Testis (tissue), 2 donors: ENCODE results near the gene PARM1.

Source experiments
- POLR2A ChIP-seq: fragments of 450-650 bp; IDR thresholded peaks from one replicate; pipeline ENCODE4 v1.6.1; 2017; ENCODE audit warnings: antibody characterized with exemption, mild to moderate bottlenecking, moderate library complexity
- TF ChIP-seq, protein P1 (sequence below), 3 experiments: fragments of 450-650 bp in 2 of 3; fragments of 200-600 bp in 1 of 3; sonication (generic) in 1 of 3; IDR thresholded peaks; one replicate each; pipeline ENCODE4 v1.5.1; 2016 to 2019; ENCODE audit warnings: antibody characterized with exemption in 3 of 3, mild to moderate bottlenecking in 2 of 3, moderate library complexity in 1 of 3

DNA sequence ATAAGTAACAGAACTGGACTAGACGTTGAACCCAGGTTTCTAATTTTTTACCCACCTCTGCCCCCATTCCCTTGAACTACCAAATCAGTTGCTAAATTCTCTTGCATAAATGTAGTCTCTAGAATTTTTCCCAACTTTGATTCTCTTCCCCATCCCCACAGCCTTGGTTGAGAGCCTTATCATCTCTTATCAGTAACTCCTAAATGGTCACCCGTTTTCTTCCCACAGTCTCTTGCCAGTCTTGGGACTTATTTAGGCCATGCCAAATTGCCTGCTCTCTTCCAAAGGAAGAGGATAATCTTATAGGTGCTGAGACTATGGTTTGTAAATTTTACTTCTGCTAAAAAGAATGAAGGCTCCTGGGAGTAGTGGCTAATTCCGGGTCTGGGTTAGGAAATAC lies 13.3 kb downstream of the PARM1 start:
- TF ChIP-seq, protein P1, sequence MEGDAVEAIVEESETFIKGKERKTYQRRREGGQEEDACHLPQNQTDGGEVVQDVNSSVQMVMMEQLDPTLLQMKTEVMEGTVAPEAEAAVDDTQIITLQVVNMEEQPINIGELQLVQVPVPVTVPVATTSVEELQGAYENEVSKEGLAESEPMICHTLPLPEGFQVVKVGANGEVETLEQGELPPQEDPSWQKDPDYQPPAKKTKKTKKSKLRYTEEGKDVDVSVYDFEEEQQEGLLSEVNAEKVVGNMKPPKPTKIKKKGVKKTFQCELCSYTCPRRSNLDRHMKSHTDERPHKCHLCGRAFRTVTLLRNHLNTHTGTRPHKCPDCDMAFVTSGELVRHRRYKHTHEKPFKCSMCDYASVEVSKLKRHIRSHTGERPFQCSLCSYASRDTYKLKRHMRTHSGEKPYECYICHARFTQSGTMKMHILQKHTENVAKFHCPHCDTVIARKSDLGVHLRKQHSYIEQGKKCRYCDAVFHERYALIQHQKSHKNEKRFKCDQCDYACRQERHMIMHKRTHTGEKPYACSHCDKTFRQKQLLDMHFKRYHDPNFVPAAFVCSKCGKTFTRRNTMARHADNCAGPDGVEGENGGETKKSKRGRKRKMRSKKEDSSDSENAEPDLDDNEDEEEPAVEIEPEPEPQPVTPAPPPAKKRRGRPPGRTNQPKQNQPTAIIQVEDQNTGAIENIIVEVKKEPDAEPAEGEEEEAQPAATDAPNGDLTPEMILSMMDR (IDR thresholded peaks at IDR 0.05), result no peak
- no peak for TF ChIP-seq POLR2A
